Measurements from ENCODE around the gene STARD3. TPM values are rescaled to one million over a fixed set of nuclear protein-coding genes. Genes with fewer than 3 reads are reported as not detected.
A peak's percentile ranks its signal among the peaks of the same experiment; 100 is the strongest.

STARD3 gene
- total RNA-seq, 4 donors from 2014 or later, result 51.7 to 156 (median 83.9) TPM

- no peaks in the 10 kb centered on the region for H3K9me3 ChIP-seq
- peaks cover 67% of the 10 kb centered on the region for H3K27me3 ChIP-seq
- 1% methylated on average over 36 of the region's 72 CpGs for WGBS
- H3K4me1 ChIP-seq, result peaks cover 70% of the 10 kb centered on the region
- peak overlapping the region; percentile 44 for H3K4me3 ChIP-seq
- TF ChIP-seq EP300 (IDR thresholded peaks at IDR 0.05) (no peak), POLR2AphosphoS5 (IDR thresholded peaks at IDR 0.05) (no peak), CTCF (IDR thresholded peaks at IDR 0.05) (no peak), POLR2A (IDR thresholded peaks at IDR 0.05) (no peak)
- no peaks in the 10 kb centered on the region for H3K36me3 ChIP-seq
- peak overlapping the region; percentile 79 for H3K27ac ChIP-seq
- no peak for DNase-seq (ENCODE audit: low spot score in 2 of 2)
These were observed 9.8 kb upstream of the STARD3 start for GRCh38 chr17:39627047-39627711.

- no peaks in the 10 kb centered on the region for H3K36me3 ChIP-seq
- peaks cover 74% of the 10 kb centered on the region for H3K4me1 ChIP-seq
- TF ChIP-seq POLR2A (IDR thresholded peaks at IDR 0.05) (no peak), EP300 (IDR thresholded peaks at IDR 0.05) (no peak), CTCF (IDR thresholded peaks at IDR 0.05) (no peak), POLR2AphosphoS5 (IDR thresholded peaks at IDR 0.05) (no peak)
- WGBS, result 27% methylated on average over 6 of the region's 16 CpGs
- peak overlapping the region; percentile 79 for H3K27ac ChIP-seq
- H3K9me3 ChIP-seq, result no peaks in the 10 kb centered on the region
- H3K27me3 ChIP-seq, result peaks cover 69% of the 10 kb centered on the region
- DNase-seq (ENCODE audit: low spot score in 2 of 2), result no peak
- peak overlapping the region; percentile 44 for H3K4me3 ChIP-seq
These were observed 9.0 kb upstream of the STARD3 start for GRCh38 chr17:39627712-39628516.

- TF ChIP-seq EP300 (IDR thresholded peaks at IDR 0.05) (no peak), CTCF (IDR thresholded peaks at IDR 0.05) (no peak), POLR2AphosphoS5 (IDR thresholded peaks at IDR 0.05) (no peak), POLR2A (IDR thresholded peaks at IDR 0.05) (no peak)
- Histone ChIP-seq H3K27ac (peak overlapping the region; percentile 79), H3K9me3 (no peaks in the 10 kb centered on the region), H3K4me1 (peaks cover 65% of the 10 kb centered on the region), H3K36me3 (no peaks in the 10 kb centered on the region), H3K27me3 (peaks cover 66% of the 10 kb centered on the region), H3K4me3 (peak overlapping the region; percentile 44)
- WGBS, result 54% methylated on average over 10 of the region's 10 CpGs
- DNase-seq (ENCODE audit: low spot score in 2 of 2), result no peak
These were observed 8.1 kb upstream of the STARD3 start for GRCh38 chr17:39628655-39629493.

GRCh38 chr17:39629494-39629880 is 7.5 kb upstream of the STARD3 start:
- Histone ChIP-seq H3K9me3 (no peaks in the 10 kb centered on the region), H3K4me1 (peaks cover 60% of the 10 kb centered on the region), H3K27me3 (peaks cover 64% of the 10 kb centered on the region), H3K4me3 (no peak overlapping the region), H3K36me3 (no peaks in the 10 kb centered on the region), H3K27ac (peak overlapping the region; percentile 67)
- WGBS, result 69% methylated on average over 2 of the region's 3 CpGs
- no peak for DNase-seq (ENCODE audit: low spot score in 2 of 2)
- no peak for TF ChIP-seq EP300 (IDR thresholded peaks at IDR 0.05)
- no peak for TF ChIP-seq POLR2AphosphoS5 (IDR thresholded peaks at IDR 0.05)
- no peak for TF ChIP-seq CTCF (IDR thresholded peaks at IDR 0.05)
- TF ChIP-seq POLR2A (IDR thresholded peaks at IDR 0.05), result no peak
